Astrocyte (in vitro differentiated cells and primary cell): Measurements from ENCODE around the gene CHMP2A. TPM values are rescaled to one million over a fixed set of nuclear protein-coding genes. Genes with fewer than 3 reads are reported as not detected.

Source experiments
- DNase-seq: peaks from one replicate; pipeline ENCODE4 v3.0.0-alpha.2; 2010; ENCODE audit warnings: low read depth
- FAIRE-seq: peaks from 2 replicates; lab custom pipeline; 2011; peaks lifted over from hg19 to GRCh38; lab: Jason Lieb, UNC
- H2AFZ ChIP-seq: 2 replicates; pipeline ENCODE4 v1.6.0; 2012; ENCODE audit warnings: low read depth, low read length, inconsistent platforms
- H3K27ac ChIP-seq: 2 replicates; pipeline ENCODE4 v1.5.1; 2011; ENCODE audit warnings: low read depth, low read length, inconsistent platforms
- H3K27me3 ChIP-seq: 2 replicates; pipeline ENCODE4 v1.6.0; 2011; ENCODE audit warnings: low read length, inconsistent platforms; ENCODE audit not compliant: insufficient read depth
- H3K36me3 ChIP-seq: 2 replicates; pipeline ENCODE4 v1.5.1; 2011; ENCODE audit warnings: low read length, inconsistent platforms; ENCODE audit not compliant: insufficient read depth
- H3K4me1 ChIP-seq: 2 replicates; pipeline ENCODE4 v1.5.1; 2011; ENCODE audit warnings: low read length, inconsistent platforms; ENCODE audit not compliant: insufficient read depth
- H3K4me2 ChIP-seq: 2 replicates; pipeline ENCODE4 v1.6.0; 2012; ENCODE audit warnings: low read length, inconsistent platforms
- H3K4me3 ChIP-seq: 2 replicates; pipeline ENCODE4 v1.5.1; 2011; ENCODE audit warnings: low read depth, mild to moderate bottlenecking, low read length, inconsistent platforms; ENCODE audit not compliant: insufficient read depth
- H3K79me2 ChIP-seq: 2 replicates; pipeline ENCODE4 v1.6.0; 2012; ENCODE audit warnings: mild to moderate bottlenecking, low read length, inconsistent platforms; ENCODE audit not compliant: insufficient read depth
- H3K9ac ChIP-seq: 2 replicates; pipeline ENCODE4 v1.6.0; 2012; ENCODE audit warnings: mild to moderate bottlenecking, low read length, inconsistent platforms
- H3K9me3 ChIP-seq: 2 replicates; pipeline ENCODE4 v1.5.1; 2012; ENCODE audit warnings: low read depth, mild to moderate bottlenecking, low read length, inconsistent platforms; ENCODE audit not compliant: insufficient read depth
- H4K20me1 ChIP-seq: 2 replicates; pipeline ENCODE4 v1.6.0; 2012; ENCODE audit warnings: low read length, inconsistent platforms; ENCODE audit not compliant: insufficient read depth
- H3K27ac Mint-ChIP-seq: one replicate; pipeline ENCODE4 v1.8.0; 2021; ENCODE audit warnings: mild to moderate bottlenecking, mixed read lengths; ENCODE audit not compliant: unreplicated experiment
- H3K27me3 Mint-ChIP-seq: one replicate; pipeline ENCODE4 v1.8.0; 2021; ENCODE audit warnings: low read depth, mixed read lengths; ENCODE audit not compliant: unreplicated experiment
- H3K36me3 Mint-ChIP-seq: one replicate; pipeline ENCODE4 v1.8.0; 2021; ENCODE audit warnings: low read depth, mixed read lengths; ENCODE audit not compliant: unreplicated experiment
- H3K4me1 Mint-ChIP-seq: one replicate; pipeline ENCODE4 v1.8.0; 2021; ENCODE audit warnings: low read depth, mixed read lengths; ENCODE audit not compliant: unreplicated experiment
- H3K4me3 Mint-ChIP-seq: one replicate; pipeline ENCODE4 v1.8.0; 2021; ENCODE audit warnings: mild to moderate bottlenecking, moderate library complexity, mixed read lengths; ENCODE audit not compliant: unreplicated experiment
- H3K9me3 Mint-ChIP-seq: one replicate; pipeline ENCODE4 v1.8.0; 2021; ENCODE audit warnings: mild to moderate bottlenecking, mixed read lengths; ENCODE audit not compliant: unreplicated experiment
- EZH2 ChIP-seq: IDR thresholded peaks from 2 replicates; pipeline ENCODE4 v1.6.1; 2012; ENCODE audit warnings: mild to moderate bottlenecking, low read length, inconsistent platforms; ENCODE audit not compliant: insufficient read depth
- total RNA-seq: library from RNA; stranded (reverse); gene quantifications from 2 replicates; pipeline ENCODE4 v1.2.1, GENCODE V29; 2021
- TF ChIP-seq, protein P1 (sequence below): IDR thresholded peaks from 2 replicates; pipeline ENCODE4 v1.5.1; 2011; ENCODE audit warnings: low read depth, mild to moderate bottlenecking, inconsistent platforms, low read length, moderate library complexity; ENCODE audit not compliant: insufficient read depth

The CHMP2A gene
- total RNA-seq, 1 donor from 2014 or later: 71.3 TPM

DNA sequence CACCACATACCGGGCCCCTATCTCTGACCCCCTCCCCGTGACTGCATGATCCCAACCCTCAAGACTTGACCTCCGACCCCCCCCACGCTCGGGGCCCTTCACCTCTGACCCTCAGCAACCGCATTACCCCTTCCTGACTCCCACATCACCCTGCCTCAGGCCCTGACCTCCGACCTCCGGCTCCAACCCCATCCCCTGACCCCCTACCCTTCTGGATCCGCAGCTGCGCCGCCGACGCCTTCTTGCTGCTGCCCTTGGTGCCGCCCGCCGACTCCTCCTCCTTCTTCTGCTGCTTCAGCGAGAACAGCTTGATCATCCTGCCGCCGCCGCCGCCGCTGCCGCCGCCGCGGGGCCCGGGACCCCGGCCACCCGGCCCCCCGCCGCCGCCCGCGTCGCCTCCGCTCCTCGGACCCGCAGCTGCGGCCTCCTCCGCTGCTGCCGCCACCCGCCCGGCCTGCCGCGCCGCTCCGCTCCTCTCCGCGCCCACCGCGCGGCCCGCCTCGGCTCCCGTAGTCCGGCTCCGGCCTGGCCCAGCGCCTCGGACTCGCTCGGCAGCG, 3.2 kb upstream of the CHMP2A start, which contains the start of gene UBE2M:
Gene UBE2M (minus strand): TSS at position 546 of the 557 bp plus-strand sequence. CDS start 230 bp downstream, at position 316.
- Histone ChIP-seq H3K27ac (peak within 1 kb of the TSS; percentile 97), H3K79me2 (peaks cover 37% of the 10 kb centered on the region), H2AFZ (peak within 1 kb of the TSS; percentile 92), H3K36me3 (peaks cover 5% of the 10 kb centered on the region), H3K4me2 (peak within 1 kb of the TSS; percentile 98), H3K9ac (peak within 1 kb of the TSS; percentile 97), H3K9me3 (no peaks in the 10 kb centered on the region), H3K27me3 (peaks cover 4% of the 10 kb centered on the region), H4K20me1 (peaks cover 14% of the 10 kb centered on the region), H3K4me1 (peaks cover 46% of the 10 kb centered on the region), H3K4me3 (peak within 1 kb of the TSS; percentile 94)
- H3K36me3 Mint-ChIP-seq: peaks cover 11% of the 10 kb centered on the region
- DNase-seq: peak; percentile 31
- H3K27ac Mint-ChIP-seq: peak within 1 kb of the TSS; percentile 97
- H3K27me3 Mint-ChIP-seq: no peaks in the 10 kb centered on the region
- peaks cover 2% of the 10 kb centered on the region for H3K9me3 Mint-ChIP-seq
- peak within 1 kb of the TSS; percentile 97 for H3K4me3 Mint-ChIP-seq
- TF ChIP-seq EZH2: no peak
- TF ChIP-seq, protein P1, sequence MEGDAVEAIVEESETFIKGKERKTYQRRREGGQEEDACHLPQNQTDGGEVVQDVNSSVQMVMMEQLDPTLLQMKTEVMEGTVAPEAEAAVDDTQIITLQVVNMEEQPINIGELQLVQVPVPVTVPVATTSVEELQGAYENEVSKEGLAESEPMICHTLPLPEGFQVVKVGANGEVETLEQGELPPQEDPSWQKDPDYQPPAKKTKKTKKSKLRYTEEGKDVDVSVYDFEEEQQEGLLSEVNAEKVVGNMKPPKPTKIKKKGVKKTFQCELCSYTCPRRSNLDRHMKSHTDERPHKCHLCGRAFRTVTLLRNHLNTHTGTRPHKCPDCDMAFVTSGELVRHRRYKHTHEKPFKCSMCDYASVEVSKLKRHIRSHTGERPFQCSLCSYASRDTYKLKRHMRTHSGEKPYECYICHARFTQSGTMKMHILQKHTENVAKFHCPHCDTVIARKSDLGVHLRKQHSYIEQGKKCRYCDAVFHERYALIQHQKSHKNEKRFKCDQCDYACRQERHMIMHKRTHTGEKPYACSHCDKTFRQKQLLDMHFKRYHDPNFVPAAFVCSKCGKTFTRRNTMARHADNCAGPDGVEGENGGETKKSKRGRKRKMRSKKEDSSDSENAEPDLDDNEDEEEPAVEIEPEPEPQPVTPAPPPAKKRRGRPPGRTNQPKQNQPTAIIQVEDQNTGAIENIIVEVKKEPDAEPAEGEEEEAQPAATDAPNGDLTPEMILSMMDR: no peak
- FAIRE-seq: no peak
- H3K4me1 Mint-ChIP-seq: peaks cover 31% of the 10 kb centered on the region

DNA sequence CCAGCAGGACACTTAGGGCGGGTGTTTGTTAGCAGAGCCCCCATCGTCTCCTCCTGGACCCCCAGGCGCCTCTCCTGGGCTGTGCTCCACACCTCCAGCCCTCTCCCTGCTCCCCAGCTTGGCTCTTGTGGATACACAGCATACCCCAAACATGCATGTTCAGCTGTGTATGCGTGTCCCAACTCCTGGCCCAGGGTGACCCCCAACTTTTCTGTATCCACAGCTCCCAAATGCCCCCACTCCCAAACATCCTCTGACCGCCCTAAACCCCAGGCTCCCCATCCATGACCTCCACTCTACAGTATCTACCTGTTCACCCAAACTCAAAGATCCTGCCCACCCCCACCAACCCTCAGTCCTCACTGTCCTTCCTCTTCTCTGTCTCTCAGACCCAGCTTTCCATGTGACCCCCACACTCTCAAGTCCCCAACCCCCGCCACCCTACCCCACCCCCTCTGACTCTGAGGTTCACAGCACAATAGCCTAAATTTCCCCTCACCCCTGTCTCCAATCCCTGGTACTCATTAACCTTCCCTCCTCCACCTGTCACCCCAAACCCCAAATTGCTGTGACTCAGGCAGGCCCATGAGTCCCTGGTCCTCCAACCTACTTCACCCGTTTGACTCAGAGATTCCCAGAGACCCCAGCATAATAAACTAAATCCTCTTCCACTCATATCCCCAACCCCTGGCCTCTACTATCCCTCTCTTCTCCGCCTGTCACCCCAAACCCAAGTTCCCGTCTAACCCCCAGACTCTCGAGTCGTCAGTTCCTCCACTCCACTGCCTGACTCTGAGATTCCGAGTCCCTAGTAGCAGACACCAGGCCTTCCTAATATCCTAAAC, 2.5 kb upstream of the CHMP2A start:
- Mint-ChIP-seq H3K9me3 (no peaks in the 10 kb centered on the region), H3K27me3 (no peaks in the 10 kb centered on the region), H3K4me1 (peaks cover 31% of the 10 kb centered on the region), H3K36me3 (peaks cover 13% of the 10 kb centered on the region), H3K4me3 (peak overlapping the region; percentile 97), H3K27ac (peak overlapping the region; percentile 88)
- peaks cover 39% of the 10 kb centered on the region for H3K4me1 ChIP-seq
- H3K79me2 ChIP-seq: peaks cover 42% of the 10 kb centered on the region
- H4K20me1 ChIP-seq: peaks cover 15% of the 10 kb centered on the region
- peaks cover 4% of the 10 kb centered on the region for H3K27me3 ChIP-seq
- peaks cover 8% of the 10 kb centered on the region for H3K36me3 ChIP-seq
- no peak for FAIRE-seq
- H3K9me3 ChIP-seq: no peaks in the 10 kb centered on the region
- peak overlapping the region; percentile 80 for H3K27ac ChIP-seq
- H3K9ac ChIP-seq: peak overlapping the region; percentile 97
- peak overlapping the region; percentile 98 for H3K4me2 ChIP-seq
- no peak overlapping the region for H2AFZ ChIP-seq
- TF ChIP-seq EZH2: no peak
- TF ChIP-seq, protein P1: no peak
- peak overlapping the region; percentile 94 for H3K4me3 ChIP-seq
- DNase-seq: no peak
